Mesothelial cell of epicardium (in vitro differentiated cells): Measurements from ENCODE around the gene CLCN4. TPM values are rescaled to one million over a fixed set of nuclear protein-coding genes. Genes with fewer than 3 reads are reported as not detected.

Experiments
- DNase-seq, 2 experiments: peaks; one replicate each; pipeline ENCODE4 v3.0.0; 2021; ENCODE audit warnings: low spot score in 2 of 2; ENCODE audit not compliant: unreplicated experiment in 2 of 2
- H3K27ac Mint-ChIP-seq: 2 replicates; pipeline ENCODE4 v1.8.0; 2021; ENCODE audit warnings: mixed read lengths
- H3K27me3 Mint-ChIP-seq: 2 replicates; pipeline ENCODE4 v1.8.0; 2021; ENCODE audit warnings: low read depth, mixed read lengths
- H3K36me3 Mint-ChIP-seq: 2 replicates; pipeline ENCODE4 v1.8.0; 2021; ENCODE audit warnings: mixed read lengths
- H3K4me1 Mint-ChIP-seq: 2 replicates; pipeline ENCODE4 v1.8.0; 2021; ENCODE audit warnings: mixed read lengths
- H3K4me3 Mint-ChIP-seq: 2 replicates; pipeline ENCODE4 v1.8.0; 2021; ENCODE audit warnings: mild to moderate bottlenecking, moderate library complexity, mixed read lengths
- H3K9me3 Mint-ChIP-seq: 2 replicates; pipeline ENCODE4 v1.8.0; 2021; ENCODE audit warnings: mixed read lengths
- total RNA-seq: library from RNA; stranded (reverse); gene quantifications from 3 replicates; pipeline ENCODE4 v1.2.1, GENCODE V29; 2021
- TF ChIP-seq, protein P1 (sequence below): fragments of 200-600 bp; sonication (generic); IDR thresholded peaks from one replicate; pipeline ENCODE4 v1.5.0; 2021; ENCODE audit warnings: antibody characterized with exemption; ENCODE audit not compliant: unreplicated experiment

Gene CLCN4
- total RNA-seq, 1 donor from 2014 or later: 8.6 TPM

DNA sequence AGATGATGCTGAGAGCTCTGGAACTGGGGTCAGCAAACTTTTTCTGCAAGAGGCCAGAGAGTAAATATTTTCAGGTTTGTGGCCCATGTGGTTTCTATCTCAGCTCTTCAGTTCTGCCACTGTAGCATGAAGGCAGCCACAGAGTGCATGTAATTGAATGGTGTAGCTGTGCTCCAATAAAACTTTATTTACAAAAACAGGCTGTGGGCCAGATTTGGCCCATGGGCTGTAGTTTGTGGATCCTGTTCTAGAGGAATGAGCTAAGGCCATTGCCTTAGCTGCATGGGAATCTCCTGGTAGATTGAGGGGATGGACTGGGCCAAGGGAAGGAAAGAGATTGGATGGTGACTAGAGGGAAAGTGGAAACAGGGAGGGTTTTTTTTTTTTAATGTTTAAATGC lies 36.8 kb downstream of the CLCN4 start:
- Mint-ChIP-seq H3K36me3 (peaks cover 5% of the 10 kb centered on the region), H3K9me3 (peaks cover 28% of the 10 kb centered on the region), H3K4me1 (peaks cover 4% of the 10 kb centered on the region), H3K4me3 (no peak overlapping the region), H3K27ac (no peak overlapping the region), H3K27me3 (no peaks in the 10 kb centered on the region)
- TF ChIP-seq, protein P1, sequence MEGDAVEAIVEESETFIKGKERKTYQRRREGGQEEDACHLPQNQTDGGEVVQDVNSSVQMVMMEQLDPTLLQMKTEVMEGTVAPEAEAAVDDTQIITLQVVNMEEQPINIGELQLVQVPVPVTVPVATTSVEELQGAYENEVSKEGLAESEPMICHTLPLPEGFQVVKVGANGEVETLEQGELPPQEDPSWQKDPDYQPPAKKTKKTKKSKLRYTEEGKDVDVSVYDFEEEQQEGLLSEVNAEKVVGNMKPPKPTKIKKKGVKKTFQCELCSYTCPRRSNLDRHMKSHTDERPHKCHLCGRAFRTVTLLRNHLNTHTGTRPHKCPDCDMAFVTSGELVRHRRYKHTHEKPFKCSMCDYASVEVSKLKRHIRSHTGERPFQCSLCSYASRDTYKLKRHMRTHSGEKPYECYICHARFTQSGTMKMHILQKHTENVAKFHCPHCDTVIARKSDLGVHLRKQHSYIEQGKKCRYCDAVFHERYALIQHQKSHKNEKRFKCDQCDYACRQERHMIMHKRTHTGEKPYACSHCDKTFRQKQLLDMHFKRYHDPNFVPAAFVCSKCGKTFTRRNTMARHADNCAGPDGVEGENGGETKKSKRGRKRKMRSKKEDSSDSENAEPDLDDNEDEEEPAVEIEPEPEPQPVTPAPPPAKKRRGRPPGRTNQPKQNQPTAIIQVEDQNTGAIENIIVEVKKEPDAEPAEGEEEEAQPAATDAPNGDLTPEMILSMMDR: no peak
- DNase-seq: no peak

DNA sequence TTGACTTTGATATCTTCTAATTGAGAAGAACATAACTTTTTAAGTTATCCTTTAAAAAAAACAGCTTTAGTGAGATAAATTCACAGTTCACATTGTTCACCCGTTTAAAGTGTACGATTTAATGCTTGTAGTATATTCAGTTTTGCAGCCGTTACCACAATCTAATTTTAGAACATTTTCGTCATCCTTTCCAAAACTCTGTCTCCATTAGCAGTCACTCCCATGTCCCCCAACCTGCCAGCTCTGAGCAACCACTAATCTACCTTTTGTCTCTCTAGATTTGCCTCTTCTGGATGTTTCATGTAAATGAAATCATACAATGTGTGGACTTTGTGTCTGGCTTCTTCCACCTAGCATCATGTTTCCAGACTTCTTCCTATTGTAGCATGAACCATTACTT lies 38.6 kb downstream of the CLCN4 start:
- Mint-ChIP-seq H3K4me3 (no peak overlapping the region), H3K36me3 (peaks cover 5% of the 10 kb centered on the region), H3K4me1 (no peaks in the 10 kb centered on the region), H3K27ac (no peak overlapping the region), H3K9me3 (peaks cover 28% of the 10 kb centered on the region), H3K27me3 (no peaks in the 10 kb centered on the region)
- TF ChIP-seq, protein P1: no peak
- DNase-seq: no peak

DNA sequence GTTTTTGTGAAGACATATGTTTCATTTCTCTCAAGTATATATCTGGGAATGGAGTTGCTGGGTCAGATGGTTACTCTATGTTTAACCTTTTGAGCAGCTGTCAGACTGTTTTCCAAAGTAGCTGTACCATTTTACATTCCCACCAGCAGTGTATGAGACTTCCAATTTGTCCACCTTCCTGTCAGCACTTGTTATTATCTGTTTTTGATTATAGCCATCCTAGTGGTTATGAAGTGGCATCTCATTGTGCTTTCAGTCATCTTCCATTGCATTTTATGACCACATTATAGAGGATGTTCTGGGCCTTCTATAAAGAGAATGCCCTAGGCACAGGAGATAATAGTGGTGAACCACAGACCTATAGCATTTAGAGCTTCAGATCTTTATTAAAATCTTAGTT lies 39.2 kb downstream of the CLCN4 start:
- Mint-ChIP-seq H3K4me3 (no peak overlapping the region), H3K27me3 (no peaks in the 10 kb centered on the region), H3K4me1 (no peaks in the 10 kb centered on the region), H3K36me3 (peaks cover 5% of the 10 kb centered on the region), H3K27ac (no peak overlapping the region), H3K9me3 (peaks cover 28% of the 10 kb centered on the region)
- DNase-seq: no peak
- TF ChIP-seq, protein P1: no peak

DNA sequence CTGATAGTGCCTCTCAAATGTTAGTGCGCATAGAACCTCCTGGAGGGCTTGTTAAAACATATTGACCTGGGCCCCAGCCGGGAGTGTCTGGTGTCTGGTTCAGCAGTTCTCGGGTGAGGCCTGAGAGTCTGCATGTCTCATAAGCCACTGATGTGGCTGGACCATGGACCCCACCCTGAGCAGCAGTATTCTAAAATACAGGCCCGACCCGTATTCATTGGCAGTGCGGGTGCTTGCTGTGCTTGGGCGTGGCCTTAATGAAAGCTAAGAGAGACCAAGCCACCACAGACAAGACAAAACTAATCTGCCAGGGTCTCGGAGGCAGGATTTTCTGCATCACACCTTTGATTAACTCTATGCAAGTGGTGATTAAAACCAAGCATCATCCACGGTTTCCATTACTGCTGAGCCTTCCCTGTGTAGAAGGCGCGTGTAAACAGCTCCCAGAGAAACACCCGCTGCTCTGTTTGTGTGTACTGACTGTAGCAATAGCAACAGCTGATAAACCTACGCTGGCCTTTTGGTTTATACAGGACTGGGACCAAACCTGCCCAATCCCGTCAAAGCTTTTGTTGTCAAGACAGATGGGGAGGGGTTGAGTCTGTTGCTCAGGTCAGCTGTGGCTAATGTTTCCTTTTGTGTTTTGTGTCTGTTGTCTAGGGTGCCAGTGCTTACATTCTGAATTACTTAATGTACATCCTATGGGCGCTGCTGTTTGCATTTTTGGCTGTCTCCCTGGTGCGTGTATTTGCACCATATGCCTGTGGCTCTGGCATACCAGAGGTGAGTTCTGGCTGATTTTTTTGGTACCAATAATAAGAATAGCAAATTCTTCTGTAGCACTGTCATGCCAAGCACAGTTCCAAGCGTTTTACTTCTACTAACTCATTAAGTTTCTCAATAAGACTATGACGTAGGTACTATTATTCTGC lies 40.8 kb downstream of the CLCN4 start:
- H3K4me1 Mint-ChIP-seq: no peaks in the 10 kb centered on the region
- DNase-seq: no peak
- TF ChIP-seq, protein P1: no peak
- peaks cover 21% of the 10 kb centered on the region for H3K9me3 Mint-ChIP-seq
- no peak overlapping the region for H3K4me3 Mint-ChIP-seq
- peaks cover 5% of the 10 kb centered on the region for H3K36me3 Mint-ChIP-seq
- no peak overlapping the region for H3K27ac Mint-ChIP-seq
- H3K27me3 Mint-ChIP-seq: no peaks in the 10 kb centered on the region

DNA sequence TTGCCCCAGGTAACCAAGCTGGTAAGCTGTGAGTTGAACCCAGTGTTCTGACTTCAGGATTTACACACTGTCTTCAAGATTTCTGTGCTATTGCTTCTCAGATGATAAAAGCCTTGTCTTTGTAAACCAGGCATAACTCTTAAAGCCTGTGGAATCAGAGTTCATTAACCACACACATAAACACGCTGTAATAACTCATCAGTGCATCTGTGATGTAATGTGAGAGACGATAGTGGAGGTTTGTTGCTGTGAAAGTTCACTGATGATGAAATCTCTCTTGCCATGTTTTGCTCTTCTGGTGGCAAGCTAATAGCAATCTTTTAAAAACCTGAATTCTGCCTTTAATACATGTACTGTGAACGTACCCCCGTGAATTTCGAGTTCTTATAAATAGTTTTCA lies 41.5 kb downstream of the CLCN4 start:
- Mint-ChIP-seq H3K27ac (no peak overlapping the region), H3K36me3 (peaks cover 5% of the 10 kb centered on the region), H3K9me3 (peaks cover 15% of the 10 kb centered on the region), H3K27me3 (no peaks in the 10 kb centered on the region), H3K4me3 (no peak overlapping the region), H3K4me1 (no peaks in the 10 kb centered on the region)
- no peak for DNase-seq
- TF ChIP-seq, protein P1: no peak
